ENCODE results near the gene MLC1.

DNA sequence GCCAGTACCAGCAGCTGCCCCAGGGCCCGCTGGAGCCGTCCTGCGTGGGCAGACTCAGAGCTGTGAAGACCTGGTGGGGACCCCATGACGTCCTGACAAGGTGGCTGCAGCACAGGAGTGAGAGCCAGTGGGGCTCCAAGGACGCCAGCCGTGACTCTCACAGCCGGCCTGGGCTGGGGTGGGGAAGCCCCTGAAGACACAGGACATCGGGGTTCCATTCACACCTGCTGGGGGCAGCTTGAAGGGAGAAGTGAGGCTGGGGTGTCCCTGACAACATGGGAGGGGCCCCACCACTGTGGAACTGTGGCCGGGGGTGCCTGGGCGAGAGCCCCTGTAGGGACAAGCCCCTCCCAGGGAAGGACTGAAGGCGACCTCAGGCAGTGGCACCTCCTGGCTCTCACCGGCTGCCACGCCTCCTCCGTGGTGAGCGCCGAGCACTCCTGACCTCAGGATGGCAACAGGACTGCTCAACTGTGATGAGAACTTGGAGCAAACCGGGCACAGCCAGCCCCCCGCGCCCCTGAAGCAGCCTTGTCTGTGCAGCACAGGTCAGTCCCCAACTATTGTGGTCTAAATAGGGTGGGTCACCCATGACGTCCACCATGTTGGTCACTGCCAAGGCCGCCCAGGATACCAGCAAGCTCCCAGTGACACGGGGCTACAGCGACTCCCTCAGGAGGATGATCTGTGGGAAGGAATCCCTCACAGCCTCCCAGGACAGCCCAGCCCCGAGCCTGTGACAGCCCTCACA lies 49.9 kb downstream of the MLC1 start:
- TF ChIP-seq, protein P1, sequence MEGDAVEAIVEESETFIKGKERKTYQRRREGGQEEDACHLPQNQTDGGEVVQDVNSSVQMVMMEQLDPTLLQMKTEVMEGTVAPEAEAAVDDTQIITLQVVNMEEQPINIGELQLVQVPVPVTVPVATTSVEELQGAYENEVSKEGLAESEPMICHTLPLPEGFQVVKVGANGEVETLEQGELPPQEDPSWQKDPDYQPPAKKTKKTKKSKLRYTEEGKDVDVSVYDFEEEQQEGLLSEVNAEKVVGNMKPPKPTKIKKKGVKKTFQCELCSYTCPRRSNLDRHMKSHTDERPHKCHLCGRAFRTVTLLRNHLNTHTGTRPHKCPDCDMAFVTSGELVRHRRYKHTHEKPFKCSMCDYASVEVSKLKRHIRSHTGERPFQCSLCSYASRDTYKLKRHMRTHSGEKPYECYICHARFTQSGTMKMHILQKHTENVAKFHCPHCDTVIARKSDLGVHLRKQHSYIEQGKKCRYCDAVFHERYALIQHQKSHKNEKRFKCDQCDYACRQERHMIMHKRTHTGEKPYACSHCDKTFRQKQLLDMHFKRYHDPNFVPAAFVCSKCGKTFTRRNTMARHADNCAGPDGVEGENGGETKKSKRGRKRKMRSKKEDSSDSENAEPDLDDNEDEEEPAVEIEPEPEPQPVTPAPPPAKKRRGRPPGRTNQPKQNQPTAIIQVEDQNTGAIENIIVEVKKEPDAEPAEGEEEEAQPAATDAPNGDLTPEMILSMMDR (optimal IDR thresholded peaks at IDR 0.05 in 1 of 3, IDR thresholded peaks at IDR 0.05 in 1 of 3, conservative IDR thresholded peaks at IDR 0.05 in 1 of 3; ENCODE audit: extremely low read depth in 1 of 3, insufficient read depth in 2 of 3, low read length in 3 of 3): no peak
- no peak for TF ChIP-seq EZH2 (IDR thresholded peaks at IDR 0.05; ENCODE audit: low read length)
